Caco-2 (cell line): ENCODE data around the gene SCLT1. TPM values are rescaled to one million over a fixed set of nuclear protein-coding genes. Genes with fewer than 3 reads are reported as not detected.

Experiments
- BruUV-seq: library from RNA; stranded (reverse); fragments of 400-500 nt; replicated peaks from 2 replicates; lab custom pipeline; 2021; lab: Mats Ljungman, UMichigan
- CTCF ChIA-PET: fragments of 300-600 bp; sonication (Branson Sonifier 250); formaldehyde crosslinking; loops from one replicate; lab custom pipeline; 2022; ENCODE audit warnings: antibody characterized with exemption; lab: Charles Lee
- POLR2A ChIA-PET: fragments of 300-600 bp; sonication (Branson Sonifier 250); formaldehyde crosslinking; loops from one replicate; lab custom pipeline; 2022; ENCODE audit warnings: antibody characterized with exemption; lab: Charles Lee
- DNase-seq, 2 experiments: peaks; one replicate each; pipeline versions ENCODE4 v3.0.0 to v3.0.0-alpha.2; 2020 to 2022
- H3K27me3 ChIP-seq: replicated peaks from 2 replicates; pipeline ENCODE4 v1.6.0; 2011; ENCODE audit warnings: low read length; ENCODE audit not compliant: control insufficient read depth, insufficient read depth
- H3K36me3 ChIP-seq: 2 replicates; pipeline ENCODE4 v1.5.1; 2011; ENCODE audit warnings: low read length; ENCODE audit not compliant: control insufficient read depth, insufficient read depth
- H3K4me1 ChIP-seq: fragments of 250-450 bp; sonication (Bioruptor Pico); 2 replicates; pipeline ENCODE4 v1.5.1; 2020; ENCODE audit warnings: mild to moderate bottlenecking
- H3K4me3 ChIP-seq: 2 replicates; pipeline ENCODE4 v1.5.1; 2011; ENCODE audit warnings: low read depth, mild to moderate bottlenecking, control low read depth, low read length
- H3K9me3 ChIP-seq: fragments of 250-450 bp; sonication (Bioruptor Pico); 2 replicates; pipeline ENCODE4 v1.5.1; 2020; ENCODE audit warnings: mild to moderate bottlenecking, moderate library complexity
- H3K27ac Mint-ChIP-seq: one replicate; pipeline ENCODE4 v1.8.0; 2022; ENCODE audit warnings: mixed read lengths; ENCODE audit not compliant: unreplicated experiment
- H3K27me3 Mint-ChIP-seq: one replicate; pipeline ENCODE4 v1.8.0; 2022; ENCODE audit warnings: mixed read lengths; ENCODE audit not compliant: insufficient read depth, unreplicated experiment
- H3K36me3 Mint-ChIP-seq: one replicate; pipeline ENCODE4 v1.8.0; 2022; ENCODE audit warnings: mild to moderate bottlenecking, mixed read lengths; ENCODE audit not compliant: insufficient read depth, unreplicated experiment
- H3K4me1 Mint-ChIP-seq: one replicate; pipeline ENCODE4 v1.8.0; 2022; ENCODE audit warnings: low read depth, mixed read lengths; ENCODE audit not compliant: unreplicated experiment
- H3K4me3 Mint-ChIP-seq: one replicate; pipeline ENCODE4 v1.8.0; 2022; ENCODE audit warnings: mild to moderate bottlenecking, moderate library complexity, mixed read lengths; ENCODE audit not compliant: unreplicated experiment
- H3K9me3 Mint-ChIP-seq: one replicate; pipeline ENCODE4 v1.8.0; 2022; ENCODE audit warnings: mixed read lengths; ENCODE audit not compliant: unreplicated experiment
- CTCF ChIP-seq, 2 experiments: fragments of 200-600 bp in 1 of 2; IDR thresholded peaks; 1 replicate in 1 of 2; 2 replicates in 1 of 2; pipeline versions ENCODE4 v1.5.1 to v1.8.0; 2011 to 2022; ENCODE audit warnings: antibody characterized with exemption in 1 of 2, control low read depth in 1 of 2, inconsistent platforms in 1 of 2, low read depth in 1 of 2, low read length in 1 of 2, mild to moderate bottlenecking in 1 of 2, moderate library complexity in 1 of 2; ENCODE audit not compliant: insufficient read depth in 1 of 2, severe bottlenecking in 1 of 2, unreplicated experiment in 1 of 2
- intact Hi-C: fragments of 100-400 bp; cut with micrococcal nuclease; formaldehyde crosslinking; loops from one replicate; pipeline ENCODE4 v1.10.0; 2022; ENCODE audit not compliant: unreplicated experiment
- total RNA-seq: library from RNA; stranded (reverse); gene quantifications from 2 replicates; pipeline ENCODE4 v1.2.3, GENCODE V29; 2022

SCLT1 gene
- total RNA-seq, 1 experiment from 2014 or later = 9.3 TPM

- Mint-ChIP-seq H3K4me1 (no peaks in the 10 kb centered on the region), H3K36me3 (peaks cover 14% of the 10 kb centered on the region), H3K27ac (no peak overlapping the region), H3K27me3 (no peaks in the 10 kb centered on the region), H3K4me3 (no peak overlapping the region), H3K9me3 (peaks cover 54% of the 10 kb centered on the region)
- BruUV-seq = no TSS peak
- no peak for TF ChIP-seq CTCF (IDR thresholded peaks at IDR 0.05; ENCODE audit: insufficient read depth in 1 of 2, low read depth in 1 of 2, low read length in 1 of 2, severe bottlenecking in 1 of 2, unreplicated experiment in 1 of 2)
- H3K36me3 ChIP-seq = no peaks in the 10 kb centered on the region
- H3K27me3 ChIP-seq = no peaks in the 10 kb centered on the region
- peaks cover 20% of the 10 kb centered on the region for H3K9me3 ChIP-seq
- no peak overlapping the region for H3K4me3 ChIP-seq
- intact Hi-C loops = no loop called here
- ChIA-PET POLR2A (no interaction called here), CTCF (no interaction called here)
- no peaks in the 10 kb centered on the region for H3K4me1 ChIP-seq
- no peak for DNase-seq
Measured at GRCh38 chr4:129059028-129059427, 34.3 kb downstream of the SCLT1 start.

GRCh38 chr4:129046055-129046959 lies 47.0 kb downstream of the SCLT1 start:
- peaks cover 2% of the 10 kb centered on the region for H3K9me3 Mint-ChIP-seq
- Histone ChIP-seq H3K9me3 (no peaks in the 10 kb centered on the region; the same call in 1 of the 2 replicates), H3K4me3 (no peak overlapping the region), H3K27me3 (no peaks in the 10 kb centered on the region), H3K36me3 (no peaks in the 10 kb centered on the region), H3K4me1 (no peaks in the 10 kb centered on the region)
- DNase-seq = no peak
- no TSS peak for BruUV-seq
- intact Hi-C loops = loop anchor here (5.0 kb wide), 1 partner anchor 46 kb away; the partner anchor contains the start of gene SCLT1
- ChIA-PET POLR2A (no interaction called here), CTCF (no interaction called here)
- no peaks in the 10 kb centered on the region for H3K27me3 Mint-ChIP-seq
- TF ChIP-seq CTCF (IDR thresholded peaks at IDR 0.05; ENCODE audit: insufficient read depth in 1 of 2, low read depth in 1 of 2, low read length in 1 of 2, severe bottlenecking in 1 of 2, unreplicated experiment in 1 of 2) = no peak
- no peaks in the 10 kb centered on the region for H3K4me1 Mint-ChIP-seq
- no peak overlapping the region for H3K4me3 Mint-ChIP-seq
- H3K36me3 Mint-ChIP-seq = no peaks in the 10 kb centered on the region
- no peak overlapping the region for H3K27ac Mint-ChIP-seq

GRCh38 chr4:129043523-129043922 lies 49.8 kb downstream of the SCLT1 start:
- Histone ChIP-seq H3K4me1 (no peaks in the 10 kb centered on the region), H3K27me3 (no peaks in the 10 kb centered on the region), H3K36me3 (no peaks in the 10 kb centered on the region), H3K4me3 (no peak overlapping the region), H3K9me3 (no peaks in the 10 kb centered on the region; the same call in 1 of the 2 replicates)
- intact Hi-C loops = loop anchor here (1.0 kb wide), 1 partner anchor 125 kb away; no protein-coding TSS in a partner anchor
- no peaks in the 10 kb centered on the region for H3K36me3 Mint-ChIP-seq
- no peaks in the 10 kb centered on the region for H3K9me3 Mint-ChIP-seq
- DNase-seq = peak in 1 of 2 experiments; percentile 8
- peak in 1 of 2 experiments; percentile 16 for TF ChIP-seq CTCF (IDR thresholded peaks at IDR 0.05; ENCODE audit: insufficient read depth in 1 of 2, low read depth in 1 of 2, low read length in 1 of 2, severe bottlenecking in 1 of 2, unreplicated experiment in 1 of 2)
- no peak overlapping the region for H3K27ac Mint-ChIP-seq
- CTCF ChIA-PET = no interaction called here
- POLR2A ChIA-PET = no interaction called here
- no TSS peak for BruUV-seq
- H3K27me3 Mint-ChIP-seq = no peaks in the 10 kb centered on the region
- no peaks in the 10 kb centered on the region for H3K4me1 Mint-ChIP-seq
- H3K4me3 Mint-ChIP-seq = no peak overlapping the region
